HG03095 (cell line): ENCODE results near the gene CD163L1.
"Not testable (repeated sequence)": the region's sequence is repeated elsewhere in the genome, so short reads cannot be mapped to it uniquely, and the experiment has no call there.

Experiments
- ATAC-seq: cut with Tn5 transposase; IDR thresholded peaks from one replicate; pipeline ENCODE4 v1.9.1; 2021; ENCODE audit warnings: moderate library complexity; ENCODE audit not compliant: unreplicated experiment

CD163L1 gene

DNA sequence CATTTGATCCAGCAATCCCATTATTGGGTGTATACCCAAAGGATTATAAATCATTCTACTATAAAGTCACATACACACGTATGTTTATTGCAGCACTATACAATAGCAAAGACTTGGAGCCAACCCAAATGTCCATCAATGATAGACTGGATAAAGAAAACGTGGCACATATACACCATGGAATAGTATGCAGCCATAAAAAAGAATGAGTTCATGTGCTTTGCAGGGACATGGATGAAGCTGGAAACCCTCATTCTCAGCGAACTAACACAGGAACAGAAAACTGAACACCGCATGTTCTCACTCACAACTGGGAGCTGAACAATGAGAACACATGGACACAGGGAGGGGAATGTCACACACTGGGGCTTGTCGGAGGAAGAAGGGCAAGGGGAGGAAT lies 106.2 kb downstream of the CD163L1 start:
- not testable (repeated sequence) for ATAC-seq

DNA sequence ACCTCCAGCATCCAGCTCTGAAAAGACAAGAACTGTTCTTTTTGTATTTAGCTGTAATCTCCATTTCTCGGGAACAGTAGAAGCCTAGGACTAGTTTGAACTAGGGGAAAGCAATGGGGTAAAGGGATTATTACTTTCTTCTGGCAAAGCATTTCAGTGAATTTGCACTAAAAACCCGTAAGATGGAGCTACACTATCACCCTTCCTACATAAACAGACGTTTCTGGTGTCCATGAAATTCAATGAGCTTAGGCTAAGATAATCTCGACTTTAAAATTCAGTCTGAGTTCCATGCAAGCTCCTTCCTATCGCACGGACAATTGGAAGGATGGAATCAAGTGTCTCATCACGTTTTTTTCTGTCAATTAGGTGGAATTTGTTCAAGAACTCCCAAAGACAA lies 116.0 kb downstream of the CD163L1 start:
- ATAC-seq = no peak

DNA sequence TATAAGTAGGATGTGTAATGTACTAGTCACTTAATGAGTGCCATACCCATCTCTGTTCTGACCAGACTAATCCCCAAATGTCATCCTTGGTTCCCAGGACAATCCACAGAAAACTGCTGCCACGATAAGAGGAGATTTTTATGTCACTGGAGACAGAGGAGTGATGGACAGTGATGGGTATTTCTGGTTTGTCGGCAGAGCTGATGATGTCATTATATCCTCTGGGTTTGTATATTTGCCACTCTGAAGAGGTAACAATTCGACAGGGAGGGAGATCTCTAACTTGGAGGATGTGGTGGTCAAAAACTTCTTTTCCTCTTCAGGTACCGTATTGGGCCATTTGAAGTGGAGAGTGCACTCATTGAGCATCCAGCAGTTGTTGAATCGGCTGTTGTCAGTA lies 119.8 kb downstream of the CD163L1 start:
- no peak for ATAC-seq

DNA sequence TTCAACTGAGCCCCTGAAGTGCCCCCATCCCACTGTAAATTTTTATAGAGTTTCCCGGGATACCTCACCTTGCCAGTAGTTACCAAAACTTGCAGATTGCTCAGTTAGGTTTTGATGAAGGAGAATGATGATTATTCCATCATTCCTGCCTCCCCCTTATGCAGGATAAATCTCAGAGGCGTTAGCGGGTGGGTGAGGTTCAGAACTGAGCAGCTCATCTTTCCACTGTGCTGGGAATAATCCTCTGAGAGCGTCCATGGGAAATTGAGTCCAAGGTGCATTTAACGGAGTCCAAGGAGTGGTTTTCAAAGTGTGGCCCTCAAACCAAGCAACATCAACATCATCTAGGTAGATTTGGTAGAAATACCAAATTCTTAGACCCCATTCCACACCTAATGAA lies 121.4 kb downstream of the CD163L1 start:
- no peak for ATAC-seq

DNA sequence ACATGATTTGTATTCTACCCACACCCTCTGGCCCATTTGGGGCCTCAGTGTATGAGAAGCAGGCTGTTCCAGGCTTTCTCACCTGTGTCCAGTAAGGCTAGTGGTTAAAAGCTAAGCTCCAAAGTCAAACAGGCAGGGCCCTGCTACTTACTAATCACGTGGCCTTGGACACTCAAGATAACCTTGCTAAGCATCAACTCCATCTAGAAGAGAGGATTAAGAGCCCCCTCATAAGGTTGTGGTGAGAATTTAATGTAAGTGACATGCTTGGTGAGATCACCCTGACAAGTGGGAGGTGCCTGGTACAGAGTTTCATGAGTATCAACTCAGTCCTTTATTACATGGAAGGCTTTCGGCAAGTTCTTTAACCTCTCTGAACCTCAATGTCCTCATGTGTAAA lies 122.3 kb downstream of the CD163L1 start:
- no peak for ATAC-seq

DNA sequence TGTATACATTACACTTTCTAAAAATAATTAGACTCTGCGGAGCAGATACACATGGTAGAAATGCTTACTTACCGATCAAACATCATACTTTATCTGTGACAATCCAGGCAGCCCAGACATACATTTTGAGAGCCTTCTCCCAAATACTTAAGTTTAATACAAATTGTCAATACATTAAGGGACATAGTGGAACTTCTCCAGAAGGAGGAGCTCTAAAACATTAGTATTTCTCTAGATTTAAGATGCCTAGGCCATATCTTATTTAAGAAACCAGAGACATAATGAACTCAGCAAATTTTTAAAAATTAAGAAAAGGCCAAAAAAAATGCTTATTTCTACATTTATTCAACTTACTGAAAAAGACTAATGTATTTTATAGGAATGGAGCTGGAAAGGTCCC lies 124.0 kb downstream of the CD163L1 start:
- ATAC-seq = no peak

DNA sequence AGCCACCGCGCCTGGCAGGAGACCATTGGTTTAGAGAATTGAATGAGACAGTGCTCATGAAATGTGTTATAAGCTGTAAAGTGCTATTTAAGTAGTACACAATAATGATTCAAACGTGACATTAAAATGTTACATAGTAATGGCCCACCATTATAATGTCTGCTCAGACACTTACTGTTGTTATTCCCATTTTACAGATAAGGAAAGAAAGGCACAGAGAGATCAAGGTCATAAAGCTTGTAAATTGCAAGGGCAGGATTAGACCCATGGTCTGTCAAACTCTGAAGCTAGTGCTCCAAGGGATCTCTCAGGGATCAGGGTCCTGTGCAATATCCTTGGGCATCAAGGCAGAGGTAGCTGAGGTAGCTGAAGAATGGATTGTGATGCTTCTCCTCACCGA lies 133.9 kb downstream of the CD163L1 start:
- no peak for ATAC-seq
